GM19025 (cell line): Measurements from ENCODE around the gene CA4.

Experiments
- ATAC-seq: cut with Tn5 transposase; IDR thresholded peaks from one replicate; pipeline ENCODE4 v1.9.1; 2021; ENCODE audit warnings: mild to moderate bottlenecking, low read depth, moderate library complexity; ENCODE audit not compliant: unreplicated experiment

Gene CA4

DNA sequence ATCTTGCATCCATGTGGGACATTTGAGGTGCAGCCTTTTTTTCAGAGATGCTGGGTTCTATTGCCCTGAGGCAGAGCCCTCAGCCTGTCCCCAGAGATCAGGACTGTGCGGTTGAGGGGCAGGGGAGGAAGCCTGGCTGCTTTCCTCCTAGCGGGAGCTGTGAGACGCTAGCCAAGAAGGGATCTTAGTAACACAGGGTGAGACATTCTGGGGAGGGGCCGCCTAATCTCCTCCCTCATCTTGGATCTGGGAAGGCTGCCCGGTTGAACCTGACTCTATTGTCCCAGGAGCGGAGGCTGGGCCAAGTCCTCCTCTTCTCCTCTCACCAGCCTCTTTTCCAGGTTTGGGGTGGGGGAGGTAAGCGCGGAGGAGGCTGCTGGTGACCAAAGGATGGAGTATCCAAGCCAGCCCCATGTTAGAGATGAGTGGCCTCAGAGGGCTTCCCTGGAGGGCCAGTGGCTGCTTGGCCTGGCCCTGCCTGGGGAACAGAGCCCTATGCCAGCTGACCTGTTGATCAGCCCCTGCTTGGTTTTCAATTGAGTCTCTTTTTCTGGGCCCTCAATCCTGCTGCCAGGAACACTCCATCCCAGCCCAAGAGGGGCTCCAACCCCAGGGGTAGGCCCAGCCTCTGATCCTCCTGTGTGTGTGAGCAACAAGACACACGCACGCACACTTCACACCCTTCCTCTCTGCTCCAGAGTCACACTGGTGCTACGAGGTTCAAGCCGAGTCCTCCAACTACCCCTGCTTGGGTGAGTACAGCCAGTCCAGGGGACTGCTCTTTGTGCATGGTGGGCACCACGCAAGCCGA lies 5.0 kb downstream of the CA4 start:
- no peak for ATAC-seq

DNA sequence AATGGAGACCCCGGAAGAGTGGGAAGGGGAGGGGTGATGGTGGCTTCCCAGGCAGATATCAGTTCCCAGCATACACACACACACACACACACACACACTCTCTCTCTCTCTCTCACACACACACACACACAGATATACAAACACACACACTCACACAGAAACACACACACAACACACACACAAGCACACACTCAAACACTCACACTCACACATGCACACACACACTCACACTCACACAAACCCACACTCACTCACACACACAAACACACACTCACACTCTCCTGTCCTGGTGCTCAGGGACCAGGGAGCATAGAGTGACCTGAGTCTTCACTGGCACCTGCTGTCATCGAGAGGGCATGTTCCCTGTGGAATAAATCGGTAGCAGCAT lies 5.6 kb downstream of the CA4 start:
- no peak for ATAC-seq

DNA sequence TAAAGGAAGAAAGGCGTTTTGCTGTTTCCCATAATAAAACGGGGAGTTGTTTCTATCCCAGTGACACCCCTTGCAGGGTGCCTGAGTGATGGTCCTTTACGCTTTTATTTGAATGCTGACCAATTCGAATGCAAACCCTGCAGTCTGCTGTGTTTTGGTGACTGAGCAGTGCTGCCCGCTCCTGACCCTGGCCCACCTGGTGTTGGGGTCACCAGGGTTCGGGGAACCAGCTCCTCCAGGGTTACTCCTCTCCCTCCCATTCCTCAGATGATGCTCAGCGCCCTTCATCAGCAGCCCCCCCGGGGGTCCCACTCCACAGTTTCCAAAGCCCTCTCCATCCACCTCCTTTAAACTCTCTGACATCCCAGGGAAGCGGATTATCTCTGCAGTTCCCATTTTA lies 6.0 kb downstream of the CA4 start:
- ATAC-seq = no peak

- ATAC-seq = no peak
Measured at GRCh38 chr17:60156746-60157145, 7.0 kb downstream of the CA4 start.

DNA sequence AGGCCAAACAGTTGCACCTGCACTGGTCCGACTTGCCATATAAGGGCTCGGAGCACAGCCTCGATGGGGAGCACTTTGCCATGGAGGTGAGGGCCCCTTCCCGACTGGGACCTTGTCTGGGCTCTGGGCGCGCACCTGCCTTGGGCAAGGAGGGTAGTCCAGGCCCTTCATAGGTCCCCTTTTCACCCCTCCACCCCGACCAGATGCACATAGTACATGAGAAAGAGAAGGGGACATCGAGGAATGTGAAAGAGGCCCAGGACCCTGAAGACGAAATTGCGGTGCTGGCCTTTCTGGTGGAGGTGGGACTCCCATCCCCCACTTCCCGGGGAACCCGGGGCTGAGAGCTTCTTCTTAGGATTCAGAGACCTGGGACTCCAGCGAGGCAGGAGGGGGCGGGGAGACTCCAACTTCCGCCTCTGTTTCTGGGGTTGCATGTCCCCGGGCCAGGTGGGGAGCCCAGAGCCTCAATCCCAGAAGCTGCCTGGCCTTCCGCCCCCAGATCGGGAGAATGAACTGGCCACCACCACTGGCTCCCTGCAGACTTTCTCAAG lies 7.8 kb downstream of the CA4 start:
- ATAC-seq = no peak

- ATAC-seq = no peak
Measured at GRCh38 chr17:60158751-60159478, 9.1 kb downstream of the CA4 start.

DNA sequence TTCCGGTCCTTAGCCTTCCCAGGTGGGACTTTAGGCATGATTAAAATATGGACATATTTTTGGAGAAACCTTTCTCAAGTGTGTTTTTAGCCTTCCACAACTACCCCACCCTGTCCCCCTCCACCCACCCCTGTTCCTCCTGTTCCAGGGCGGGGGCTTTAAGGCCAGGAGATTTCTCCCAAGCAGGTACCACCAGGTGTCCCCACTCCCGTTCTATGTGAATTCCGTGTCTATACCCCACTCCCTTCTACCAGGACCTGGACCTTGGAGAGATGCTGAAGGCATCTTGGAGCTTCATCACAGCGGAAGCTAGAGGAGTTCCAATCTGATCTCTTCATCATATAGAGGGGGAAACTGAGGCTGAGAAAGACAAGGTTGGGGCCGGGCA lies 9.7 kb downstream of the CA4 start:
- no peak for ATAC-seq

- no peak for ATAC-seq
Measured at GRCh38 chr17:60160829-60161501, 11.2 kb downstream of the CA4 start.

DNA sequence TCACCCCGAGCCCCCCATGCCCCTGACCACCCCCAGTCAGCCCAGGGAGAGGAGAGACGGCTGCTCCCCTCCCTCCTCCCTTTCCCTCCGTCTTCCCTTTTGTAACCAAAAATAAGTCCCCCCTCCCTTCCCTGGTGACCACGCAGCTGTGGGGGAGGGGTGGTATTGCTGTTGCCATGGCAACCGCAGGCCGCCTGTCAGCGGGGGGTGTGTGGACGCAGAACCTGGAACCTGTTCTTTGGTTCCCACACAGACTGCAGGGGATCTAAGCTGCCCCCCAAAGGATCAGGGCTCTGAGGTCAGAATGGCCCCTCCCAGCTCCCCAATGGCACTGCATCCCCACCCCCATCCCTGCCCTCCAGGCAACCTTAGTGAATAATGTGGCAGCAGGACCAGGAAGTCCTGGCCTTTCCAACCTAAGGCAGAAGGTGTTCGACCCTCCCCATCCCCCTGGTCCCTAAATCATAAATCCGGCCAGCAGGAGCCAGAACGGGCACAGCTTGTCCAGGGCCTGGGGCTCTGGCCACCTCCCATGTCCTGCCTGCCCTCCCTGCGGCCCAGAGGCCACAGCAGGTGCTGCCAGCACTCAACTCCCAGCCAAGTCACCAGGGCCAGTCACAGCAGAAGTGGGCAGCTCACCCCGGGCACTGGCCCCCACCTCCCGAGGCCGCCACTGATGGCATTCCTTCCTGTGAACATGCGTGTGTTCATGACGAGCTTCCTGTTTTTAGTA lies 12.0 kb downstream of the CA4 start:
- no peak for ATAC-seq

DNA sequence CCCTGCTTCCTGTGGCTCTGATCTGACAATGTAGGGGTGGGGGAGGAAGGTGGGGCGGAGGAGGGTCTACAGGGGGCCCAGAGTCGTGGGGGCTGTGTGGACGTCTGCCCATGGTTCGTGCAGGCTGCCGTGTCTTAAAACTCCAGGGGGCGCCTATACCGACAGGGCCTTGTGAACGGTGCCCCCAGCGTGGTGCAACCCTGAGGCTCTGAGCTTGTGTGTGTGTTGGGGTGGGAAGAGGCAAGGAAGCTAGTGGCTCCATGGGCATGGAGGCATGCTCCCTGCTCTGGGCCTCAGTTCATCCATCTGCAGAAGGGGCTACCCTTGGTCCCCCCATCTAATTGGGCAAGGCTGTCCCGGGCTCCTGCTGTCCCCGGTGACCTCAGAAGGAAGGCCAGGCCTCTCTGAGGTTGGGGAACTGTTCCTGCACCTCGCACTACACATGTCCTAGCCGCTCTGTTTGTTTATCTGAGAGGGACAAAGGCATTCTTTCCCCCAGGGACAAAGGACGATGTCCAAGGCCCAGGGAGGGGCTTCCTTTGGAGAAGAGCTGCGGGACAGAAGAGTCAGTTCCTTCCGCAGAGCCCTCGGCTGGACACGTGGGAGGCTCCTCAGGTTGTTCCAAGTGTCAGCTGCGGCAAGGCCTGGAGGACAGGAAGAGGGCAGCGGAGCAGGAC lies 13.5 kb downstream of the CA4 start:
- no peak for ATAC-seq

GRCh38 chr17:60164164-60164563 lies 14.4 kb downstream of the CA4 start:
- no peak for ATAC-seq

GRCh38 chr17:60164697-60165096 lies 14.9 kb downstream of the CA4 start:
- no peak for ATAC-seq

GRCh38 chr17:60165223-60165622 lies 15.4 kb downstream of the CA4 start:
- ATAC-seq = no peak

GRCh38 chr17:60165971-60166370 lies 16.2 kb downstream of the CA4 start:
- ATAC-seq = no peak

DNA sequence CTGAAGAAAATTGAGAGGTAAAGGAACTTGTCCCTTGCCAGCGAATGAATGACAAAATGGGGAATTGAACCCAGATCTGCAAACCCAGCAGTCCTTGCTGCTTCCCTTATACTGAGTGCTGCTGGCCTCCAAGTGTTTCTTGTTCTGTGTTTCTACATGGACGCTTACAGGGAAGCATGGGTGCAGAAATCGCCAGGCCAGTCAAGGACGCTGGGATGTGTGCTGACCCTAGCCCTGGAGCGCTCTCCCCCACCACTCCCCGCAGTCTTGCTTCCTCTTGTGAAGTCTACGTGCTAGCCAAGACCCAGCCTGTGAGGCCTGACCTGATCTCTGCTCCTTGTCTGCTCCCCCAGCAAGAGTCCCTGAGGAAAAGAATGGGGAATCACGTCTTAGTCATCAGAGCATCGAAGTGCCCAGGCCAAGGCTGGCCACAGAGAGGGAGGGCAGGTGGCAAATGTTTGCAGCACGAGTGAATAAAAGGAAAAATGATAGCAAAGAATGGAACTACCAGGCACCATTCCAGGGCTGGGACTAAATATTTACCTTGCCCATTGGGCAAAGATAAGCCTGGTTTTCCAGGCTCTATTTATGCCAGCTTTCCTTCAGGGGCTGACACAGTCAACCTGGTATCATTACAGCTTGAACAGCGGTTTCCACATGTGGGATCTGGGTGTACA lies 17.4 kb downstream of the CA4 start:
- no peak for ATAC-seq

GRCh38 chr17:60168654-60169053 lies 18.9 kb downstream of the CA4 start:
- ATAC-seq = no peak

- no peak for ATAC-seq
Measured at GRCh38 chr17:60169921-60170817, 20.4 kb downstream of the CA4 start.
